NCI-H1092 treated with DMSO at 0.1 percent for 48 hours (cell line): ENCODE data around the gene PXDN.

Source experiments
- DNase-seq: peaks from one replicate; lab custom pipeline; 2025; lab: John Stamatoyannopoulos, UW

Gene PXDN

DNA sequence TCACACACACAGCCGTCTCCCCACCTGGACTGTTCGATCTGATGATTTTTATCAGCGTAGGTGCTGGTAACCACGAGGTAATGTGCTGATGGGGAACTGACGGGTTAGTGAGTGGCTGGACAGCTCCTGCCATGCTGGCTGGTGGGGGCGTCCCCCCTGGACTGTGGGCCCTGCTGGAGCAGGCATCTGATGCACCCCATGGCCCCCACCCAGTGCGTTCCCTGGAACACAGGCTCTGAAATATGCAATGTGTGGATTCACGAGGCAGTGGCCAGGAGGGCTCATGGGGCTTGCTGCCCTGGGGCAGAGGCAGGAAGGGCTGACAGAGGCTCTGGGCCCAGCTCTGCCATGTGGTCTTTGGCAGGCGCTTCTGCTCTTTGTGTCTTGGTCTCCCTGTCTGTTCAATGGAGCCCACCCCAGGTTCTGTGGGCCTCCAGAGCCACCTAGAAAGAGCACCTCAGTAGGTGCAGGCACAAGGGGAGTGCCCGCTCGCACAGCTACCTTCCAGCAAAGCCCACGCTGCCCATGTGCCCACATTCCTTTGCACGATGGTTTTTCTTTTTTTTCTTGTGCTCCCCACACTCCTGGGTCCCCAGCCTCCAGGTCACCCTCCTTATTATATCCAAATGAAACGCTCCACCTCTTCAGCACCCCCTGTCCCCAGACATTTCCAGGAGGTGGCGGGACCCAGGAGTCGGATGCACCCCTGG lies 10.3 kb upstream of the PXDN start:
- no peak for DNase-seq

DNA sequence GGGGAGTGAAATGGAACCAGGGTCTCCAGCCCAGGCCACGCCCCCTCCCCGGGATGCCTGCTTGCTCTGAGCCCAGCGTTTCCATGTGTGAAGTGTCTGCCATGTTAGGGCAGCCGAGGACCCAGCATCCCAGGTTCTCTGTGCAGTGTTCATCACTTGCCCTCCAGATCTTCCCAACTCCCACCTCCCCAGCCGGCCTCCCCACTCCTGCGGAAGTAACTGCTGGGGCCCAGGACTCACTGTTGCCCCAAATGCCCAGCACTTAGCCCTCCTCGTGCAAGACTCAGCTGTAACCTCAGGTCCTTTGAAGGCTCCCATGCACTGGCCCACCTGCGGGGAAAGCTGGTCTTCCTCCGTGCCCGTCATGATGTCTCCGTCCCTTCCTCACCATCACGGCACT lies 9.7 kb upstream of the PXDN start:
- DNase-seq: no peak

DNA sequence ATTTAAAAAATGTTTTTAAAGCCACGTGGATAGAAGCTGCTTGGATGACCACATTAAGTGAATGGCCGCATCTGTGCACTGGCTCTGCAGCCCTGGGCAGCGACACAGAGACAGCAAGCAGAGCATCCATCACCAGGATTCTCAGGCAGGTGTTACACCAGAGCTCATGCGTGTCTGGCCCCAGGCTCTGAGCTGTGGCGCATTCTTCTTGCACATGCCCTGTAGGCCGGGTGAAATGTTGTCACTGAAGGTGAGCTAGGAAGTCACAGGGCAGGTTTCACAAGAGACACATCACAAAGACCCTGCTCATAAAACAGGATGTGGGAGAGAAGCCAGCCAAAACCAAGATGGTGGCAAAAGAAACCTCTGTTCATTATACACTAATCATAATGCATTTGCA lies 8.4 kb upstream of the PXDN start:
- no peak for DNase-seq

DNA sequence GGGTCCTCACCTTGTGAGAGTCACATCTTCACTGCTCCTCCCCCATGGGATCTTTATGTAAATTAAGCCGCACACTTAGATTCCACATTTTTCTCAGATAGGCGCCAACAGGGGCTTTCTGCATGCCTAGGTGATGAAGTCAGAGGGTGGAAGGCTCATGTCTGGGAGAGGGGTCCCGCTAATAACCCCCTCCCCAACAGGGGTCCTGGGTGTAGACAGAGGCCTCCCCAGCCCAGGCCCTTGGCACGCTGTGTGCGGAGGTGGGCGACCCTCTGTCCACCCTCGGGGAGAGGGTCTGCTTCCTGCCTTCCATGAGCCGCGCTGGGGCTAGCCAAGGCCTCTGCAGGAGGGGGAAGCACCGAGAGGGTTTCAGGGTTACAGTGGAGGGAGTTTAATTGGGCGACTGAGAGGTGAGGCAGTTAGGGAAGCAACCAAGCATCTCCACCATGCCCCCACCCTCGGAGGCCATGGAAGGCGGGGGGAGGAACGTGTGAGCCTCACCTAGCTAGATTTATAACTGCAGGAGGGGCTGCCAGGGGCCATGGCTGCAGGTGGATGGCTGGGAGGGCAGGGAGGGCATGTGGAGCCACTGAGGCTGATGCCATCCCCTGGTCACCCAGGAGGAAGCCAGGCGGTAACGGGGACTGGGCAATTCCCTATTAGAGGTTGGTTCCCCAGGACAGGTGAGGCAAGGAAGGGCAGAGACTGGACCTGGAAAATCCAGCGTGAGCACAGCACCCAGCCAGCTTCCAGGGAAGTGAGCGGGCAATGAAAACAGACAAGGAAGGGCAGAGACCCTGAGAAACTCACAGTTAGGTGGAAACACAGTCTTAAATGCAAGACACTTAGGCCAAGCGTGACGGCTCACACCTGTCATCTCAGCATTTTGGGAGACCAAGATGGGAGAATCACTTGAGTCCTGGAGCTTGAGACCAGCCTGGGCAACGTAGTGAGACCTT lies 7.7 kb upstream of the PXDN start:
- DNase-seq: no peak

DNA sequence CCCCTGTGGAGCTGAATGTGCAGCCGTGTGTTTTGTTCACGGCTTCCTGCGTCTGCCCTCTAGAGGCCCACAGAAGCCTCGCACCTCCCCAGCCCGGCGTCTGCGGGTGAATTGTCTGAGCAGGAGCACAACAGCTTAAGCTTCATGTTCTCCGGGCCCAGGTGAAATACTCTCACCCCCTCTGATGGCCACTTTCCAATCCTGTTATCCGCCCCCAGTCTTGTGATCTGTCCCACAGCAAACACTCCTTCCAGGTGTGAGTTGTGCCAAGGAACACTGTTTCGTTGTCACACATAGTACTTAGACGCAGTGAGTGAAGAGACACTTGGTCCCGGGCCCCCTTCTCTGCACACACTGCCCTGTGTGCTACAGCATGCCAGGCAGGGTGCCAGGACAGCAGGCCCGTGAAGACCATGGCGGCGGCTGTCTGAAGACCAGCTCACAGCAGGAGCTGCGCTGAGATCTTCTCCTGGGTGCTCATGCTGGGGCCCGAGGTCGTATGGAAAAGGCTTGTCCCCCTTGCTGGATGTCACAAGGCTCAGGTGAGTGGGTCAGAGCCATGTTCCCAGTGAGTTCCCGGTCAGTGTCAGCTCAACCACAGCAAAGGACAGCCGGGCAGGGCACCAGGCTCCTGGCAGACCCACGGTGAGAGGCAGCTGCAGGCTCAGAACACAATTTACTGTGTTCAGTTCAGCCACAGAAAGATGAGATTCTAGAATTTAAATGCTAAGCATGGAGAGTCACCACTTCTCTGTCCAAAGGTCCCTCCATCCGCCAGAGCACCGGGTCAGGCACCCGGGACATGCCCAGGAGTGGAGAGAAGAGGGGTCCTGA lies 6.8 kb upstream of the PXDN start:
- DNase-seq: peak; percentile 73

DNA sequence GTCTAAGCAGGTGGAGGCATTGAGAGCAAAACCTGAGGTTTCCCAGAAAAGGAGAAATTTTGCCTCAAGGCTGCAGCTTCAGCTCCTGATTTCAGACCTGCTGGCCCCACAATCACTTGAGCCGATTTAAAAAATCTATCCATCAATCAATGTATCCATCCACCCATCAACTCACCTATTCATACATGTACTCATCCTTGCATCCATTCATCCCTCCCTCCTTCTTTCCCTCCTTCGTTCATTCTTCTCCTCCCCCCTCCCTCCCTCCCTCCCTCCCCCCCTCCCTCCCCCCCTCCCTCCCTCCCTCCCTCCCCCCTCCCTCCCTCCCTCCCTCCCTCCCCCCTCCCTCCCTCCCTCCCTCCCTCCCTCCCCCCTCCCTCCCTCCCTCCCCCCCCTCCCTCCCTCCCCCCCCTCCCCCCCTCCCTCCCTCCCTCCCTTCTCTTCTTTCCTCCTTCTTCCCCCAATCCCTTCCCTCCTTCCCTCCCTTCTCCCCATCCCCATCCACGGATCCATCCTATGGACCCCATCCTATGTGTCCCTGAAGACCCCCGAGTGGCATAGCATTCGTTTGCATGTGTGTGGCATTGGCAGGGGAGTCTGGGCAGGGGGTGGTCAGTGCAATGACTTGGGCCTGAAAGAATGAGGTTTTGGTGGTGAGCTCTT lies 6.1 kb upstream of the PXDN start:
- DNase-seq: no peak

DNA sequence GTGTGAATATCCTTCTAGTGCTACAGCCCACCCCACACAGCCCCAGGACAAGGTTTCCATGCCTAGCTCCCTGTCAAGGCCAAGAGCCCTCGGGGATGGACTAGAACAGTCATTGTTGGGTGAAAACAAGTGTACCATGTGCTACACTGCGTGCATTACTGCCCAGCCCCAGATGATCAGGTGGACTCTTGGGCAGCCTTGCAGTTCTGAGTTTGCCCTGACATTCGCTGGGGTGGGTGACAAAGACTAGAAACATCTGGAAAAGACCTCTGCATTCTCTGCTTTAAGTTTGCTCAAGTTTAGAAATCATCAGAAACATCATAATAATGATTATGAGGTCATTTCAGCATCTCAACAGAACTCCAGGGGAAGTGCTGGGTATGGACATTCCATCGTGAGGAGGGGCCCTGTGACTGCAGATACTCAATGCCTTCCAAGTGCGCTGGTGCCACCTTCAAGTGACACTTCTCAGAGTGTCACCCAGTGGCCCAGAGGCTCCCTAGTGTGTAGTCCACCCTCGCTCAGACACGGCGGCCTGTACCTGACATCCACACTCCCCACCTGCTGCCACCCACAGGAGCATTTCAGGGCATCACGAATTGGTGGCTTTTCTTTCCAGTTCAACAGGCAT lies 5.3 kb upstream of the PXDN start:
- DNase-seq: no peak

DNA sequence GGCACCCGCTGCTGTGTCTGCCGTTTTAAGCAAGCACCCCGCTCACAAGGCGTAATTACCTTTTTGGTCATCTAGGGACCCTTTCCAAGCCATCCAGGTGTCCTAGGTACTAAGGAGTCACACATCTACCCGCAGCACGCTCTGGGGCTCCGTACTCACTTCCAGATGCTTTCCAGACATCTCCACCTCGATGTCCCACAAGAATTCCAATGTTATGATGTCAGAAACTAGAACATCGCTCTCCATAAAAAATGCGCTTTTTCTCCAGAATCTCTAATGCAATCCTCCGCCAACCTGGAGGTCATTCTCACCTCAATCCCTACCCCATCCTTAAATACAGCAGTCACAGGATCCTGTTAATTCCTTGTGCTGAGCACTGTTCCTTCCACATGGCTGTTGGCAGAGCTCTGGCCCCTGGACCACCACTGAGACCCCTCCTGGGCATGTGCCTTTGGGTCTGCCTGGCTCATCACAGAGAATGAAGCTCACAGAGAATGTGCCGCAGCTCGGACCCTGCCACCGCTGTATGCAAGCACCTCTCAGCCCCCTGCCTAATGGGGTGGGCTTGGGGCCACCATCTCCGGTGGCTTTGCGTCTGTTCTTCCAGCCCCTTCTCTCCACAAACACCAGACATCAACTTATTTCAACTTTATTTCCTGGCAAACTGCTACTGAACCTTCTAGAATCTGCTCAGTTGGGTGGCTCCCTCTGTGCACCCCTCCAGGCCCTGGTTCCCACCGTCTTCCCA lies 4.6 kb upstream of the PXDN start:
- DNase-seq: no peak

DNA sequence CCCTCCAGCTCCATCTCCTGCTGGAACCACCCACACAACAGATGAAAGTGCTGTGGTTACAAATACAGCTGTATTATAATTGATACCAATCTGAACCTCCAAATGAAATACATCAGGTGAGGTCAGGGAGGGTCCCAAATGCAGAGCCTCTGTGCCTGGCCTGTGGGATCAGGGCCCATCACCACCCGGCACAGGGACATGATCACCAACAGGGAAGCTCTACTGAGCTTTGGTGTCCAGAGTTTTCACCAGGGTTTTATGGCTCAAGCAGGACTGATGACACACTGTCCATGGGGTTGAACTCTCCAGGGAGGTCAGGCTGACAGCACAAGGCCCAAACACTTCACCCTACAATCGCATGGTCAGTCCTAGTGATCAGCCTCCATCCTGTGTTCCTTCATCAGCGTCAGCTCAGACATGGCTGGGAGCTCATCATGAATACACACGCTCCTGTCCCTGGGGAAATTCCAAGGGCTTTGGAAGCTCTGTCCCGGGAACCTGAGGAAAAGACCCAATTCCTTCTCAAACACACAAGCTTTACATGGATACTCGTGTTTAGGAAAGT lies 3.9 kb upstream of the PXDN start:
- no peak for DNase-seq

DNA sequence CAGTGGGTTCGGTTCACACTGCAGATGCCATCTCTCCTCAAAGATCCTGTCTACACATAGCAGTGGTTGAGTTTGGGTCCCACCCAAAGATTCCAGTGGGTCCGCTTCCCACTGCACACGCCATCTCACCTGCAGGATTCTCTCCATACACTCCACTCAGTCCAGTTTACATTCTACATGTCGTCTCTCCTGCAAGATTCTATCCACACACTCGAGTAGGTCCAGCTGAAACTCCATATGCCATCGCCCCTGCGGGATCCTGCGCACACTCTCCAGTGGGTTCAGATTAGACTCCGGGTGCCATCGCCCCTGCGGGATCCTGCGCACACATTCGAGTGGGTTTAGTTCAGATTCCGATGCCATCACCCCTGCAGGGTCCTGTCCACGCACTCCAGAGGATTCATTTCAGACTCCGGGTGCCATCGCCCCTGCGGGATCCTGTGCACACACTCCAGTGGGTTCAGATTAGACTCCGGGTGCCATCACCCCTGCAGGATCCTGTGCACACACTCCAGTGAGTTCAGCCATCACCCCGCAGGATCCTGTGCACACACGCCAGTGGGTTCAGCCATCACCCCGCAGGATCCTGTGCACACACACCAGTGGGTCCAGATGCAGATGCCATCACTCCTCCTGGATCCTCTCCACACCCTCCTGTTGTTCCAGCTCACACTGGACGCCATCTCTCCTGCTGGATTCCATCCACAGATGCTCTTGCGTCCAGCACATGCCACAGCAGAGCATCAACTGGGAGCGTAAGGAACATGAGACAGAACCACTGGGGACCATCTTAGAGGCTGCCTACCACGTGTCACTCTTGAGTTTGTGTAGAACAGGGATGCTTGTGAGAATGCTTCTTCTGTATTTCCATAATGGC lies 3.0 kb upstream of the PXDN start:
- DNase-seq: no peak

DNA sequence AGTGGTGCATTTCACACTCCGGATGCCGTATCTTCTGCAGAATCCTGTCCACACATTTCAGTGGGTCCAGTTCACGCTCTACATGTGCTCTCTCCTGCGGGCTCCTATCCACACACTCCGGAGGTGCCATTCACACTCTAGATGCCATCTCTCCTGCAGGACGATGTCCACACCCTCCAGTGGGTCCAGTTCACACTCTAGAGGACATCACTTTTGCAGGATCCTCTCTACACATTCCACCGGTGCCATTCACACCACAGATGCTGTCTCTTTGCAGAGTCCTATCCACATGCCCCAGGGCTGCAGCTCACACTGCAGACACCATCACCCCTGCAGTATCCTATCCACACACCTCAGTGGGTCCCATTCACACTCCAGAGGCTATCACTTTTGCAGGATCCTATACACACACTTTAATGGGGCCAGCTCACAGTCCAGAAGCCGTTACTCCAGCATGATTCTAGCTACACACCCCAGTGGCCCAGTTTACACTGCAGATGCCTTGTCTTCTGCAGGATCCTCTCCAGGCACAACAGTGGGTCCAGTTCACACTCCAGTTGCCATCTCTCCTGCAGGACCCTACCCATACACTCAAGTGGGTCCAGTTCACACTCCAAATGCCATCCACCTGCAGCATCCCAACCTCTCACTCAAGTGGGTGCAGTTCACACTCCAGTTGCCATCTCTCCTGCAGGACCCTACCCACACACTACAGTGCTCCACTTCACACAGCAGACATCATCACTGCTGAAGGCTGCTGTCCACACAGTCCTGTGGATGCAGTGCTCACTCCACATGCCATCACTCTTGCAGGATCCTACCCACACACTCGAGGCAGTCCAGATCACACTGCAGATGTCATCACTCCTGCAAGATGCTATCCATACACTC lies 2.1 kb upstream of the PXDN start:
- DNase-seq: no peak

DNA sequence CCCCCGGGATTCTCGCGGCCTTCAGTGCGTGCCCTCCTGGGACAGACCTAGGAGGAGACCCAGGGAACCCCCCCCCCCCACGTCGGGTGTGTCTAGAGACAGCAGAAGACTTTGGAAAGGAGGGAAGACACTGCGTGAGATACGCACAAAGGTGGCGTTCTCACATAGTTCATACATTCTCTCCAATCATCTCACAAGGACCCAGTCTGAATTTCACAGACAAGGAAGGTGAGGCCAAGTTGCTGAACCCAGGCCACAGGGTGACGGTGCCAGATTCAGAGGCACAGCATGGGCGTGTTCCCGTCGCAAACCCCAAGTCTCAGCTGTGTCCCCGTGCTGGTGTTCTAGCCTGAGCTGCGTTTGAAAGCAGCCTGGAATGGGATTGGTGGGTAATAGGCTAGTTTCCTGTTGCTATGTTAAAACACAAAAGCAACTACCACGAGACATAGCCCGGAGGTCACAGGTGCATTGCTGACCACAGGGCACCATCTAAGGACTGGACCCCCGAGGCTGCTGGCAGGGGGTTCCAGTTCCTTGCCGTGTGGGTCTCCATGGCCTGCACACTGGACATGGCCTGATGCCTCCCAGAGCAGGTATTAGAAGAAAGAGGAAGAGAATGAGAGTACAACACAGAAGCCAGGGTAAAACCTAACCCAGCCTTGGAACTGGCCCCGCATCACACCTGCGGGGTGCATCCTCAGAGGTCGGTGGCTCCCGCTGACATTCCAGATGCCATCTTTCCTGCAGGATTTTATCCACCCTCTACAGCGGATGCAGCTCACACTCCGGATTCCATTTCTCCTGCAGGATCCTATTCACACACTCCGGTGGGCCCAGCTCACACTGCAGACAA lies 1.1 kb upstream of the PXDN start:
- DNase-seq: no peak

DNA sequence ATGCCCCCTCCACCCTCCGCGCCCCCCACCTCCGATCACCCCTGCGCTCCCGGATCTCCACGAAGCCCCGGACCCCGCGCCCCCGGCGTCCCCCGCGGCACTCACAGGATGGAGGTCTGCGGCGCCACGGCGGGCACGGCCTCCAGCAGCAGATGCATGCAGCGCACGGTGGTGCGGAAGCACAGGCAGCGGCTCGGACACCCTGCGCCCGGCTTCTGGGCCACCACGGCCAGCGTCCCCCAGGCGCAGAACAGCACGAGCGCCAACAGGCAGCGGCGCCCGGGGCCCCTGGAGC lies 217 bp downstream of the PXDN start:
- no peak for DNase-seq

DNA sequence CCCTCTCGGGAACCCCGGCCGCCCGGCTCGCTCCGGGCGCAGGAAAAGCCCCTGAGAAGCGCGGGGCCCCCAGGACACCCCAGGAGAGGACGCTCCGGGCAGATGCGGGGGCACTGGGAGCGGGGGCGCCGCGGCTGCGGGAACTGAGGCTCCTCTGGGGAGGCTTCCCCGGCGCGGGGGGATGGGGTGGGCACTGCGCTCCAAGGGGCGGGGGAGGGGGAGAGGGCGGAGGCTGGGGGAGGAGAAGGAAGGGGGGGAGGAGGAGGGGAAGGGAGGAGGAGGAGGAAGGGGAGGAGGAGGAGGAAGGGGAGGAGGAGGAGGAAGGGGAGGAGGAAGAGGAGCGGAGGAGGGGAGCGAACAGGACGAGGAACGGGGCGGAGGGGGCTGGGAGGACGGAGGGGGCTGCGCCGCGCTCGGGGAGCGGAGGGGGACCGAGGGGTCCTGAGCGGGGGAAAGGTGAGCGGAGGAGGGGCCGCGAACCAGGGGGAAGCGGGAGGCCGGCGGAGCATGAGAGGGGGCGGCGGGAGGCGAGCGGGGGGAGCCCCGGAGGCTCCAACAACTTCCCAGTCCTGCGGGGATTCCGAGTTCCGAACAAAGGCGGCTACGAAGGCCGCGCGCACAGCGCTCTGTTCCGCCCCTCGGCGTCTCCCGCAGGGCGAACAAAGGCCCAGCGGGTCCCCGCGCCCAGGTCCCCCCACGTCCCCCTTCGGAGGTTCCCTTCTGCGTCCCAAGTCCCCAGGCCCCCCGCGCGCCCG lies 742 bp downstream of the PXDN start:
- peak; percentile 28 for DNase-seq

DNA sequence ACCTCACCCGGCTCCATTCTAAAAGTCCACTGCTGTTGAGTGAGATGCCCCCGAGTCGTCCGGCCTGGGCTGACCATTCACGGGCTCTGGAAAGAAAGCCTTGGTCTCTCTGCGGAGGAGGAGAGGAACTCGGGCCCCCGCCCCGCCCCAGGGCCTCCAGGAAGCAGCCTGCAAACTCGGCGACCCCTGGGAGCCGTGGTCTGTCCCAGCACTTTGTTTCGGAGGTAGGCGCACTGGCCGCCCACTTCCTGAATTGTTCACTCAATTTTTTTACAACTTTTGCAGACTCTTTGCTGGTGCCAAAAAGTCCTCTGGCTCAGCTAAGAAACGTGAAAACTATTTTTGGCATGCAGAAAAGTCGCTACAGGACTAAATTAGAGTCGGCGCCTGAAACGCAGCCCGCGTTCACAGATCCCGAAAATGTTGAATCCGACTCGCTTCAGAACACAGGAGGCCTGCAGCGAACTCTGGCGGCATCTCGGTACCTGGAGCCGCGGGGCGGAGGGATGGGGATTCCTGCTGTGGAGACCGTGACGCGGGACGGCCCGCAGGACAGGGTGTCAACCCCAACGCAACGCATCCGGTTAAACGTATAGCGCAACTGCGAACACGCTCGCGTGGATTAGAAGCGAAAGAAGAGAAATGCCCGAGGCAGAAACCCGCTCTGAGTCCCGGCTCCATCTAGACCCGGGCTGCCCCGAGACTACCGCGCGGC lies 1.5 kb downstream of the PXDN start:
- DNase-seq: peak; percentile 43

DNA sequence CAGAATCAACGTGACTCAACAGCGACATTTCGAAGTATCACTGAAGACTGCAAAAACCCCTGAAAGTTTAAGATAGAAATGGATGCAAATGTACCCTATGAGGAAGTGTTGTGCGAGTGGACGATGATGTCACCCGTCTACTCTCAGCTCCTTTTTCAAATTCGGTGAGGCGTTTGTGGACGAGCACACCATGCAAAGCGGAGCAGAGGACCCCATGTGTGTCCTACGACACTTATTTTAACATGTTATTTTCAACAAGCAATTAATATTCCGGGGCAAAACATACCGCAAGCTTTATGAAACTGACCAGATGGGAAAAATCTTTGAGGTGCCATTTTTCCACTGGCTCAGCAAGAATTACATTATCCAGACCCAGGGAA lies 2.0 kb downstream of the PXDN start:
- DNase-seq: no peak
